Activated CD8-positive, alpha-beta T cell treated with anti-CD3 and anti-CD28 coated beads, Interleukin-2, amount 10 ng/mL, durations not matched to agents 7 days and 5 days (primary cell): ENCODE data around the gene PLAAT5. TPM values are rescaled to one million over a fixed set of nuclear protein-coding genes. Genes with fewer than 3 reads are reported as not detected.
"Not testable (repeated sequence)": the region's sequence is repeated elsewhere in the genome, so short reads cannot be mapped to it uniquely, and the experiment has no call there.

Experiments
- ATAC-seq: fragments of 150-1000 bp; cut with Tn5 transposase; one replicate; pipeline ENCODE4 v1.10.0; 2021; ENCODE audit warnings: moderate library complexity
- CTCF ChIA-PET: fragments of 350-600 bp; sonication (Branson Sonifier 250); formaldehyde crosslinking; loops from one replicate; lab custom pipeline; 2021; ENCODE audit warnings: antibody characterized with exemption; lab: Charles Lee
- POLR2A ChIA-PET: fragments of 350-600 bp; sonication (Branson Sonifier 250); formaldehyde crosslinking; loops from one replicate; lab custom pipeline; 2021; ENCODE audit warnings: antibody characterized with exemption; lab: Charles Lee
- DNase-seq: peaks from one replicate; pipeline ENCODE4 v3.0.0-alpha.2; 2020
- H3K27ac Mint-ChIP-seq: one replicate; pipeline ENCODE4 v1.8.0; 2021; ENCODE audit warnings: mild to moderate bottlenecking, mixed read lengths
- H3K27me3 Mint-ChIP-seq: one replicate; pipeline ENCODE4 v1.8.0; 2021; ENCODE audit warnings: low read depth, mixed read lengths
- H3K36me3 Mint-ChIP-seq: one replicate; pipeline ENCODE4 v1.8.0; 2021; ENCODE audit warnings: low read depth, mixed read lengths
- H3K4me1 Mint-ChIP-seq: one replicate; pipeline ENCODE4 v1.8.0; 2021; ENCODE audit warnings: low read depth, mixed read lengths
- H3K4me3 Mint-ChIP-seq: one replicate; pipeline ENCODE4 v1.8.0; 2021; ENCODE audit warnings: mild to moderate bottlenecking, mixed read lengths
- H3K9me3 Mint-ChIP-seq: one replicate; pipeline ENCODE4 v1.8.0; 2022; ENCODE audit warnings: mixed read lengths; ENCODE audit not compliant: insufficient read depth
- total RNA-seq, 2 experiments: library from RNA; stranded (reverse); gene quantifications; one replicate each; pipeline ENCODE4 v1.2.3, GENCODE V29; 2021

Gene PLAAT5
- total RNA-seq, 2 experiments from 2014 or later: 0.11 to 0.68 TPM

- H3K4me3 Mint-ChIP-seq, CTCF ChIA-PET, DNase-seq, H3K27ac Mint-ChIP-seq, POLR2A ChIA-PET, H3K4me1 Mint-ChIP-seq, H3K9me3 Mint-ChIP-seq, ATAC-seq, H3K36me3 Mint-ChIP-seq: not testable (repeated sequence)
- H3K27me3 Mint-ChIP-seq: peaks cover 35% of the 10 kb centered on the region
These were observed 55.1 kb downstream of the PLAAT5 start for GRCh38 chr11:63435831-63436230.

GRCh38 chr11:63435351-63435750 lies 55.6 kb downstream of the PLAAT5 start:
- H3K4me1 Mint-ChIP-seq, H3K36me3 Mint-ChIP-seq, DNase-seq, H3K4me3 Mint-ChIP-seq, ATAC-seq, H3K9me3 Mint-ChIP-seq, POLR2A ChIA-PET, H3K27ac Mint-ChIP-seq, CTCF ChIA-PET: not testable (repeated sequence)
- H3K27me3 Mint-ChIP-seq: peaks cover 35% of the 10 kb centered on the region

GRCh38 chr11:63430731-63431130 lies 60.2 kb downstream of the PLAAT5 start:
- DNase-seq, CTCF ChIA-PET, H3K4me1 Mint-ChIP-seq, H3K36me3 Mint-ChIP-seq, H3K27ac Mint-ChIP-seq, ATAC-seq, H3K4me3 Mint-ChIP-seq, H3K9me3 Mint-ChIP-seq, POLR2A ChIA-PET: not testable (repeated sequence)
- H3K27me3 Mint-ChIP-seq: peaks cover 32% of the 10 kb centered on the region

GRCh38 chr11:63427971-63428508 lies 62.9 kb downstream of the PLAAT5 start:
- POLR2A ChIA-PET: no interaction called here
- Mint-ChIP-seq H3K9me3 (no peaks in the 10 kb centered on the region), H3K27ac (no peak overlapping the region), H3K27me3 (peaks cover 17% of the 10 kb centered on the region), H3K4me3 (no peak overlapping the region), H3K36me3 (no peaks in the 10 kb centered on the region), H3K4me1 (no peaks in the 10 kb centered on the region)
- CTCF ChIA-PET: no interaction called here
- ATAC-seq (no peak), DNase-seq (no peak)

- ChIA-PET CTCF (no interaction called here), POLR2A (no interaction called here)
- Mint-ChIP-seq H3K36me3 (no peaks in the 10 kb centered on the region), H3K4me3 (no peak overlapping the region), H3K27ac (no peak overlapping the region), H3K27me3 (peaks cover 2% of the 10 kb centered on the region), H3K9me3 (no peaks in the 10 kb centered on the region), H3K4me1 (peaks cover 9% of the 10 kb centered on the region)
- no peak for ATAC-seq
- no peak for DNase-seq
These were observed 73.7 kb downstream of the PLAAT5 start for GRCh38 chr11:63417174-63417852.

Other genes with a start within 250 kb of the PLAAT5 start
- gene SLC22A25, start 247.6 kb downstream of the PLAAT5 start, total RNA-seq: not detected
- not detected for gene SLC22A9, start 121.4 kb downstream of the PLAAT5 start, total RNA-seq
- gene LGALS12, start 14.9 kb upstream of the PLAAT5 start, total RNA-seq: not detected
- gene PLAAT4, start 45.6 kb upstream of the PLAAT5 start, total RNA-seq: 10 to 100 TPM; 97.5 to 99.8 TPM
- gene PLAAT2, start 72.2 kb upstream of the PLAAT5 start, total RNA-seq: under 1 TPM in 1 of 2 experiments, not detected in 1; 0.57 TPM
- 10 to 100 TPM in 1 of 2 experiments, 1 to 10 TPM in 1; 9.7 to 10.4 TPM for gene PLAAT3, start 123.3 kb upstream of the PLAAT5 start, total RNA-seq
- gene ATL3, start 180.2 kb upstream of the PLAAT5 start, total RNA-seq: 10 to 100 TPM; 35.1 to 37.3 TPM
- 10 to 100 TPM; 62.2 to 62.4 TPM for gene RTN3, start 190.3 kb upstream of the PLAAT5 start, total RNA-seq